ENCODE data around the gene DGKA.
"Not testable (repeated sequence)": the region's sequence is repeated elsewhere in the genome, so short reads cannot be mapped to it uniquely, and the experiment has no call there.

Gene DGKA

DNA sequence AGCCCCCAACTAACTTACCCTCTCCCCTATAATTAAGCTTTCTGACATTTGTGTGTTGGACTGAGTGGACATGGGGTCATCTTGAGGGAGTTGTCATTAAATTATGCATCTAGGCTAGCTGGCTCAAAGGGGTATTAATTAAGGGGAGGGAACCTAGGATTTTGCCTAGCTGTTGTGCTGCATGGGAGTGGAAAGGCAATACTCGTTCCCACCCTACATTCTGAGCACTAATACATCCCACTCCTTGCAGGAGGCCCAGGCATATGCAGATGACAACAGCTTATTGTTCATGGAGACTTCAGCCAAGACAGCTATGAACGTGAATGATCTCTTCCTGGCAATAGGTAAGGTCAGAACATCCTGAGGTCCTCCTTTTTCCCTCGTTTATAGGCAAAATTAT, 60.1 kb downstream of the DGKA start:
- Histone ChIP-seq H3K9me3 (ENCODE audit: insufficient read depth, low read depth, low read length) (no peaks in the 10 kb centered on the region), H3K4me3 (ENCODE audit: low read length) (no peak overlapping the region), H3K27me3 (ENCODE audit: insufficient read depth, low read length) (no peaks in the 10 kb centered on the region), H3K4me1 (ENCODE audit: insufficient read depth, low read length) (no peaks in the 10 kb centered on the region), H3K9ac (ENCODE audit: low read depth, low read length) (no peak overlapping the region), H3K27ac (ENCODE audit: low read length) (no peak overlapping the region), H3K36me3 (ENCODE audit: insufficient read depth, low read depth, low read length) (peaks cover 79% of the 10 kb centered on the region)

DNA sequence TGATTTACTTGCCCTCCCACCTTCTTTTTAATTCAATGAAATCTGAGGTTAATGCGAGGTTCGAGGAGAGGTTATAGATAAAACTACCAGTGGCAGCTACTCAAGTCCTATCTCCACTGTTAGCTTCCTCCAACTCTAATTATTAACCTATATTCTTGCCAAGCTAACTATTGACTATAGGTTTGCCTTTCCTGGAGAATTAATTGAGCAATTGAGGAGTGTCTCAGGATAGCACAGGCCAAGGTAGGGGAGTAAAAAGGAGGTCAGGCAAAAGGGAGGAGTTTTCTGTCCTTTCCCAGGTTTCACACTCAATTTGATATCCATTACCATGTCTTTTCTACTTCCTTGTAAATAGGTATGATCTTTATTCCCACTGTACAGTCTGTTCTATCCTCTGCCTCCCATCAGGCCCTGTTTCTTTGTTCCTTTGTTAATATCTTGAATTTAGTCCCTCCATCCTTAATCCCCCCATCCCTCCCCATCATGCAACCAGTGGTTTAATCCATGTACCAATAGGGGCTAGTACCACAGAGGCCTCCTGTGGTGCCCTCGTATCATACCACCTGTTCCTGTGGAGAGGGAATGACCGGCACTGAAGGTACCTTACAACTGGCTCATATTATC, 62.4 kb downstream of the DGKA start:
- Histone ChIP-seq H3K27ac (ENCODE audit: low read length) (no peak overlapping the region), H3K27me3 (ENCODE audit: insufficient read depth, low read length) (no peaks in the 10 kb centered on the region), H3K4me1 (ENCODE audit: insufficient read depth, low read length) (no peaks in the 10 kb centered on the region), H3K36me3 (ENCODE audit: insufficient read depth, low read depth, low read length) (peaks cover 62% of the 10 kb centered on the region), H3K9me3 (ENCODE audit: insufficient read depth, low read depth, low read length) (no peaks in the 10 kb centered on the region), H3K9ac (ENCODE audit: low read depth, low read length) (no peak overlapping the region), H3K4me3 (ENCODE audit: low read length) (no peak overlapping the region)

DNA sequence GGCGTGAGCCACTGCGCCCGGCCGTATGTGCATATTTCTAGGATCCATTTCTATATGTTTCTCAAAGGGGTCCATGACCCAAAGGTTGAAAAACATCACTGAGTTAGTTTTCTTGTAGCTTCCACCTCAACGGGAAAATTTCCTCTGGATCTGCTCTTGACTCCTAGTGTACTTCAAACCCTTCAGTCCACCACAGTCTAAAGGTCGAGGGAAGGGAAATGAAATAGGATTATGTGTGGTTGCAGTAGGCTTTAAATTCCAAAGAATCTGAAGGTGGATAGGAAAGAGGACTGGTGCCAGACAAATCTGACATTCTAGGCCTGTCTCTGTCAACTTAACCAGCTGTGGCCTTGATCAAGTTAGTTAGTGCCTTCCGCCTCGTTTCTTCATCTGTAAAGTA, 64.4 kb downstream of the DGKA start:
- Histone ChIP-seq H3K27ac (ENCODE audit: low read length) (no peak overlapping the region), H3K36me3 (ENCODE audit: insufficient read depth, low read depth, low read length) (peaks cover 49% of the 10 kb centered on the region), H3K4me1 (ENCODE audit: insufficient read depth, low read length) (no peaks in the 10 kb centered on the region), H3K9me3 (ENCODE audit: insufficient read depth, low read depth, low read length) (no peaks in the 10 kb centered on the region), H3K27me3 (ENCODE audit: insufficient read depth, low read length) (no peaks in the 10 kb centered on the region), H3K4me3 (ENCODE audit: low read length) (no peak overlapping the region), H3K9ac (ENCODE audit: low read depth, low read length) (no peak overlapping the region)

DNA sequence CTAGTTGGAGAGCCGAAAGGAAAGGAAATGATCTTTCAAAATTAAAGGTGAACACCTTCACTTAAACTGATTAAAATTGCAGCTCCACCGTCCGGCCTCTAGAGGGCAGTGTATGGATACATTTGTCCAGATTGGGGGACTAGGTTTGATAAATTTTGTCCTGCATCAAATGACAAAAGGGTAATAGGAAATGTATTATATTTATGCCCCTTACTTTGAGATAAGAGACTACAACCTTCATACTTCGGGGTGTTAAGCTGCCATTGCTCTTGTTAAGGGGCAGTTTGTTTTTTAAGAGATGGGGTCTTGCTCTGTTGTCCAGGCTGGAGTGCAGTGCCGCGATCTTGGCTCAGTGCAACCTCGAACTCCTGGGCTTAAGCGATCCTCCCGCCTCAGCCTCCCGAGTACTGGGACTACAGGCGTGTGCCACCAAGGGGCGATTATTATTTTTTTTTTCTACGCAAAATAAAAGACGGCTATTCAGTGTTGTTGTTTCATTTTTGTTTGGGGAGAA, 65.3 kb downstream of the DGKA start:
- Histone ChIP-seq H3K9ac (ENCODE audit: low read depth, low read length) (no peak overlapping the region; the same call in 1 of the 2 replicates), H3K4me1 (ENCODE audit: insufficient read depth, low read length) (no peaks in the 10 kb centered on the region), H3K27me3 (ENCODE audit: insufficient read depth, low read length) (no peaks in the 10 kb centered on the region), H3K4me3 (ENCODE audit: low read length) (peak overlapping the region; percentile 93), H3K27ac (ENCODE audit: low read length) (no peak overlapping the region), H3K9me3 (ENCODE audit: insufficient read depth, low read depth, low read length) (no peaks in the 10 kb centered on the region), H3K36me3 (ENCODE audit: insufficient read depth, low read depth, low read length) (peaks cover 40% of the 10 kb centered on the region)

DNA sequence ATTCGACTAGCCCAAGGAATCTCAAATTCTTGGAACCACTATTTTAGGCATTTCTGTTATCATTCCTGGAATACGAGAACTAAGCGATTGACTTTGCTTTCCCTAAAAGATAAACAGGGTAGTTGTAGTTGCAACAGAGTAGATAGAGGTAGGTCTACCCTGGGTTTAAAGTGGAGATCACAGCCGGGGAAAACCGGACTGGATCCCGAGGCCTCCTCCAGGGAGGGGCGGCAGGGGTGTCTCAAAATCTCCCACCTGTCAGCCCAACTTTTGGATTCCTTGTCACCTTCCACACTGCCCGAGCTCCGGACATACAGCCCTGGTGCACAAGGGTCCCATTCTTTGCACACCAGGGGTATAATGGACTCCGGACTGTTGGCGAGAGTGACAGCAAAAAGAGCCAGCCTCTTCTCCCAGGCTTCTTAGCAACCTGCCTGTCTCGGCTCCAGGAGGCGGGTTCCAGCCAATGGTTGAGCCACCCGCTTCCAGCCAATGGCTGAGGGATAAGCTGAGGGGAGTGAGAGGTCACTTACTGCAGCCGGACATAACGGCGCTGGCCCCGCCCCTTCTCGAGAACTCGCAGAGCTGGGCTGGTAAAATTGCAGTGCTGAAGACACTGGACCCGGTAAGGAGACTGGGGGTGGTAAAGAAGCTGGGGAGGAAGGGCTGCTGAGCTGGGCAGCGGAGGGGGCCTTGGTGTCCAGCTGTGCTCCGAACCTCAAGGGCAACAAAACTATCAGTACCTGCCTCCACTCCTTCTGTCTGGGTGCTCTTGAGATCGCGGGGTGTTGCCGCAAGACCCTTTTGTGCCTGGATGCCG, 66.0 kb downstream of the DGKA start, which contains the start of gene SUOX:
TSS of gene SUOX (plus strand) at position 562 of the 820 bp plus-strand sequence. CDS start 4,946 bp downstream, outside the sequence.
- Histone ChIP-seq H3K36me3 (ENCODE audit: insufficient read depth, low read depth, low read length) (peaks cover 34% of the 10 kb centered on the region), H3K27ac (ENCODE audit: low read length) (no peak within 1 kb of the TSS), H3K4me1 (ENCODE audit: insufficient read depth, low read length) (no peaks in the 10 kb centered on the region), H3K9me3 (ENCODE audit: insufficient read depth, low read depth, low read length) (no peaks in the 10 kb centered on the region), H3K4me3 (ENCODE audit: low read length) (peak within 1 kb of the TSS; percentile 93), H3K27me3 (ENCODE audit: insufficient read depth, low read length) (no peaks in the 10 kb centered on the region), H3K9ac (ENCODE audit: low read depth, low read length) (peak within 1 kb of the TSS; percentile 86)

DNA sequence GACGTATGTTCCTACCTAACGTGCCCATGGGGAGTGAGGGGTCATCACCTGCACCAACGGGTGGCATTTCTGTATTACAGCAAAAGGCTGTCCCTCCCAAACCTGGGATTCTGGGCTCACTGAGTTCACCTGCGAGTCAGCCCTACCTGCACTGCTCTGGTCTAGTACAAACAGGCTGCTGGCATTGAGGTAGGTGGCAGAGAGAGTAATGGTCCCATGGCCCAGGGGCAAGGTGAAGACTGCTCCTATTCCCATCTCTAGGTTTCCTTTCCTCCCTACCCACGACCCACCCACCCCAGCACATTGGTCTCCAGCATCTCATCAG, 66.5 kb downstream of the DGKA start:
- Histone ChIP-seq H3K27me3 (ENCODE audit: insufficient read depth, low read length) (no peaks in the 10 kb centered on the region), H3K4me1 (ENCODE audit: insufficient read depth, low read length) (no peaks in the 10 kb centered on the region), H3K27ac (ENCODE audit: low read length) (no peak overlapping the region), H3K9ac (ENCODE audit: low read depth, low read length) (peak overlapping the region; percentile 86), H3K4me3 (ENCODE audit: low read length) (peak overlapping the region; percentile 93), H3K36me3 (ENCODE audit: insufficient read depth, low read depth, low read length) (peaks cover 34% of the 10 kb centered on the region), H3K9me3 (ENCODE audit: insufficient read depth, low read depth, low read length) (no peaks in the 10 kb centered on the region)

DNA sequence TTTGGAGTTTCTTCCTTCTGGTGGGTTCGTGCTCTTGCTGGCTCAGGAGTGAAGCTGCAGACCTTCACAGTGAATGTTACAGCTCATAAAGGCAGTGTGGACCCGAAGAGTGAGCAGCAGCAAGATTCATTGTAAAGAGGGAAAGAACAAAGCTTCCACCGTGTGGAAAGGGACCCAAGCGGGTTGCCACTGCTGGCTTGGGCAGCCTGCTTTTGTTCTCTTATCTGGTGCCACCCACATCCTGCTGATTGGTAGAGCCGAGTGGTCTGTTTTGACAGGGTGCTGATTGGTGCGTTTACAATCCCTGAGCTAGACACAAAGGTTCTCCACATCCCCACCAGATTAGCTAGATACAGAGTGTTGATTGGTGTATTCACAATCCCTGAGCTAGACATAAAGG, 68.6 kb downstream of the DGKA start:
- H3K27ac ChIP-seq (ENCODE audit: low read length); H3K4me1 ChIP-seq (ENCODE audit: insufficient read depth, low read length): not testable (repeated sequence)

DNA sequence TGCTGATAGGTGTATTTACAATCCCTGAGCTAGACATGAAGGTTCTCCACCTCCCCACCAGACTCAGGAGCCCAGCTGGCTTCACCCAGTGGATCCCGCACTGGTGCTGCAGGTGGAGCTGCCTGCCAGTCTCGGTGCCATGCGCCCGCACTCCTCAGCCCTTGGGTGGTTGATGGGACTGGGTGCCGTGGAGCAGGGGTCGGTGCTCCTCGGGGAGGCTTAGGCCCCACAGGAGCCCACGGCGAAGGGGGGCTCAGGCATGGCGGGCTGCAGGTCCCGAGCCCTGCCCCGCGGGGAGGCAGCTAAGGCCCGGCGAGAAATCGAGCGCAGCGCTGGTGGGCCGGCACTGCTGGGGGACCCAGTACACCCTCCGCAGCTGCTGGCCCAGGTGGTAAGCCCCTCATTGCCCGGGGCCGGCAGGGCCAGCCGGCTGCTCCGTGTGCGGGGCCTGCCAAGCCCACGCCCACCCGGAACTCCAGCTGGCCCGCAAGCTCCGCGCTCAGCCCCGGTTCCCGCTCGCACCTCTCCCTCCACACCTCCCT, 69.1 kb downstream of the DGKA start:
- not testable (repeated sequence) for H3K4me3 ChIP-seq (ENCODE audit: low read length); H3K4me1 ChIP-seq (ENCODE audit: insufficient read depth, low read length); H3K9me3 ChIP-seq (ENCODE audit: insufficient read depth, low read depth, low read length); H3K9ac ChIP-seq (ENCODE audit: low read depth, low read length); H3K27me3 ChIP-seq (ENCODE audit: insufficient read depth, low read length); H3K27ac ChIP-seq (ENCODE audit: low read length)
- H3K36me3 ChIP-seq (ENCODE audit: insufficient read depth, low read depth, low read length) = peaks cover 32% of the 10 kb centered on the region

More for the DNA sequence above, 68.6 kb downstream of the DGKA start:
- H3K36me3 ChIP-seq (ENCODE audit: insufficient read depth, low read depth, low read length) = peaks cover 32% of the 10 kb centered on the region
- H3K9ac ChIP-seq (ENCODE audit: low read depth, low read length); H3K4me3 ChIP-seq (ENCODE audit: low read length); H3K9me3 ChIP-seq (ENCODE audit: insufficient read depth, low read depth, low read length); H3K27me3 ChIP-seq (ENCODE audit: insufficient read depth, low read length): not testable (repeated sequence)

DNA sequence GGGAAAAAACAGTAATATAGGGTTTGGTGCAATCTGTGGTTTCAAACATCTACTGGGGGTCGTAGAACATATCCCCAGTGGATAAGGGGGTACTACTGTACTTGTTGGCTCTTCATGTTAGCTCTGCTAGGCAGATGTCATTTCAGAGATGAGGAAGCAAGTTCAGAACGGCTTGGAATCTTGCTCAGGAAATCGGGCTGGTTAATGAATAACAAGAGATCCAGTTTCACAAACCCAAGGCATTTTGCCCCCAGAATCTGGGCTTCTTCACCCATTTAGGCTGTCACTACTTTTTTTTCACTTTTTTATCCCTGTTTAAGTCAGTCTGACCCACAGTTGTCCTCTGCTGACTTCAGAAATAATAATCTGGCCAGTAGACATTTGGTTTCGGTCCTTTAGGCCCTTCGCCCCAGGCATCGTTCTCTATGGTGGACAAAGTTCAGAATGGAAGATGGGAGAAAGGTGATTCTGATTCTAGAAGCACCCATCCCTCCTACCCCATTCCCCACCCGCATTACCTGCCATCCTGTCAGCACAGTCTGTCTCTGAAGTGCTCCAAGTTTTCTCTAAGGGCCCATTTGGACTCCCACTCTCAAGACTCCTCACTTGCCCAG, 70.6 kb downstream of the DGKA start:
- H3K27me3 ChIP-seq (ENCODE audit: insufficient read depth, low read length) = no peaks in the 10 kb centered on the region
- H3K4me3 ChIP-seq (ENCODE audit: low read length) = no peak overlapping the region
- H3K4me1 ChIP-seq (ENCODE audit: insufficient read depth, low read length) = no peaks in the 10 kb centered on the region
- no peak overlapping the region for H3K27ac ChIP-seq (ENCODE audit: low read length)
- H3K36me3 ChIP-seq (ENCODE audit: insufficient read depth, low read depth, low read length) = peaks cover 32% of the 10 kb centered on the region
- H3K9me3 ChIP-seq (ENCODE audit: insufficient read depth, low read depth, low read length) = no peaks in the 10 kb centered on the region
- no peak overlapping the region for H3K9ac ChIP-seq (ENCODE audit: low read depth, low read length)

DNA sequence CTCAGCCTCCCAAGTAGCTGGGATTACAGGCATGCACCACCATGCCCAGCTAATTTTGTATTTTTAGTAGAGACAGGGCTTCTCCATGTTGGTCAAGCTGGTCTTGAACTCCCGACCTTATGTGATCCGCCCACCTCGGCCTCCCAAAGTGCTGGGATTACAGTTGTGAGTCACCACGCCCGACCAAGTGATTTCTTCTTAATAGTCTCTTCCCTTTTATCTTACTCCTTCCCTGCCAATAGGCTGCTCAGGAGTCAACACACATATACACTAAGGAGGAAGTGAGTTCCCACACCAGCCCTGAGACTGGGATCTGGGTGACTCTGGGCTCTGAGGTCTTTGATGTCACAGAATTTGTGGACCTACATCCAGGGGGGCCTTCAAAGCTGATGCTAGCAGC, 72.4 kb downstream of the DGKA start:
- H3K4me1 ChIP-seq (ENCODE audit: insufficient read depth, low read length); H3K27me3 ChIP-seq (ENCODE audit: insufficient read depth, low read length); H3K9ac ChIP-seq (ENCODE audit: low read depth, low read length); H3K27ac ChIP-seq (ENCODE audit: low read length); H3K4me3 ChIP-seq (ENCODE audit: low read length); H3K9me3 ChIP-seq (ENCODE audit: insufficient read depth, low read depth, low read length): not testable (repeated sequence)
- peaks cover 32% of the 10 kb centered on the region for H3K36me3 ChIP-seq (ENCODE audit: insufficient read depth, low read depth, low read length)

Measured in iPS-20b (cell line).